OCI-LY7 (cell line): ENCODE data around the gene PCNX2. TPM values are rescaled to one million over a fixed set of nuclear protein-coding genes. Genes with fewer than 3 reads are reported as not detected.

Experiments used
- BruUV-seq: library from RNA; stranded (reverse); fragments of 400-500 nt; replicated peaks from 2 replicates; lab custom pipeline; 2021; lab: Mats Ljungman, UMichigan
- CTCF ChIA-PET: fragments of 300-600 bp; sonication (Branson Sonifier 250); formaldehyde crosslinking; loops from one replicate; lab custom pipeline; 2022; ENCODE audit warnings: antibody characterized with exemption; ENCODE audit not compliant: unreplicated experiment; lab: Charles Lee
- POLR2A ChIA-PET: fragments of 300-600 bp; sonication (Branson Sonifier 250); formaldehyde crosslinking; loops from one replicate; lab custom pipeline; 2022; ENCODE audit warnings: antibody characterized with exemption; lab: Charles Lee
- DNase-seq: peaks from one replicate; pipeline ENCODE4 v3.0.0-alpha.2; 2015; ENCODE audit warnings: low spot score
- H2AFZ ChIP-seq: fragments of 200-600 bp; sonication (generic), shearing (Covaris generic); 2 replicates; pipeline ENCODE4 v1.6.1; 2014; ENCODE audit warnings: mild to moderate bottlenecking, antibody characterized with exemption, low read length, moderate library complexity
- H3K27ac ChIP-seq: fragments of 200-600 bp; sonication (generic); 2 replicates; pipeline ENCODE4 v1.5.1; 2014; ENCODE audit warnings: mixed run types, low read depth, mild to moderate bottlenecking, moderate library complexity, low read length, inconsistent platforms; ENCODE audit not compliant: poor library complexity, severe bottlenecking
- H3K36me3 ChIP-seq: fragments of 200-600 bp; sonication (generic); 2 replicates; pipeline ENCODE4 v1.6.1; 2014; ENCODE audit warnings: mild to moderate bottlenecking, antibody characterized with exemption, low read length, moderate library complexity, mixed read lengths; ENCODE audit not compliant: insufficient read depth
- H3K4me1 ChIP-seq: fragments of 200-600 bp; sonication (generic); 2 replicates; pipeline ENCODE4 v1.5.1; 2014; ENCODE audit warnings: mild to moderate bottlenecking, low read length; ENCODE audit not compliant: insufficient read depth, poor library complexity, severe bottlenecking
- H3K4me2 ChIP-seq: fragments of 200-600 bp; sonication (generic); 2 replicates; pipeline ENCODE4 v1.6.1; 2014; ENCODE audit warnings: mild to moderate bottlenecking, low read length
- H3K4me3 ChIP-seq: fragments of 200-600 bp; sonication (generic); 2 replicates; pipeline ENCODE4 v1.5.1; 2014; ENCODE audit warnings: mild to moderate bottlenecking, low read depth, low read length; ENCODE audit not compliant: poor library complexity, severe bottlenecking
- H3K79me2 ChIP-seq: fragments of 200-600 bp; sonication (generic); 2 replicates; pipeline ENCODE4 v1.6.1; 2016; ENCODE audit warnings: low read depth, mild to moderate bottlenecking, low read length, moderate library complexity, mixed read lengths; ENCODE audit not compliant: insufficient read depth
- H3K9me2 ChIP-seq: fragments of 200-600 bp; sonication (generic); 2 replicates; pipeline ENCODE4 v1.6.1; 2016; ENCODE audit warnings: mild to moderate bottlenecking, low read length, mixed read lengths; ENCODE audit not compliant: insufficient read depth
- H3K9me3 ChIP-seq: fragments of 200-600 bp; sonication (generic); 2 replicates; pipeline ENCODE4 v1.6.1; 2014; ENCODE audit warnings: mild to moderate bottlenecking, mixed run types, low read length, mixed read lengths
- H4K20me1 ChIP-seq: fragments of 200-600 bp; sonication (generic); 2 replicates; pipeline ENCODE4 v1.6.1; 2014; ENCODE audit warnings: mild to moderate bottlenecking, antibody characterized with exemption, low read length, moderate library complexity, mixed read lengths; ENCODE audit not compliant: insufficient read depth
- EZH2phosphoT487 ChIP-seq: fragments of 200-600 bp; sonication (generic); IDR thresholded peaks from 2 replicates; pipeline ENCODE4 v1.6.1; 2018; ENCODE audit warnings: low read depth, borderline replicate concordance, mild to moderate bottlenecking, mixed run types, antibody characterized with exemption, low read length, moderate library complexity, mixed read lengths
- intact Hi-C: fragments of 100-400 bp; cut with micrococcal nuclease; formaldehyde crosslinking; loops from one replicate; pipeline ENCODE4 v1.10.0; 2022; ENCODE audit not compliant: unreplicated experiment
- total RNA-seq, 2 experiments: library from RNA; depleted of rRNA in 1 of 2; stranded (reverse); fragments of >200 nt in 1 of 2; shearing (Covaris generic) in 1 of 2; gene quantifications; 2 replicates each; pipeline ENCODE4 v1.2.3, GENCODE V29; 2014 to 2022
- TF ChIP-seq, protein P1 (sequence below): fragments of 200-600 bp; sonication (generic); conservative IDR thresholded peaks from 2 replicates; pipeline ENCODE4 v1.5.1; 2014; ENCODE audit warnings: mild to moderate bottlenecking, antibody characterized with exemption, low read length, moderate library complexity, mixed read lengths

PCNX2 gene
- total RNA-seq, 2 experiments from 2014 or later: 17.1 to 26.9 TPM

DNA sequence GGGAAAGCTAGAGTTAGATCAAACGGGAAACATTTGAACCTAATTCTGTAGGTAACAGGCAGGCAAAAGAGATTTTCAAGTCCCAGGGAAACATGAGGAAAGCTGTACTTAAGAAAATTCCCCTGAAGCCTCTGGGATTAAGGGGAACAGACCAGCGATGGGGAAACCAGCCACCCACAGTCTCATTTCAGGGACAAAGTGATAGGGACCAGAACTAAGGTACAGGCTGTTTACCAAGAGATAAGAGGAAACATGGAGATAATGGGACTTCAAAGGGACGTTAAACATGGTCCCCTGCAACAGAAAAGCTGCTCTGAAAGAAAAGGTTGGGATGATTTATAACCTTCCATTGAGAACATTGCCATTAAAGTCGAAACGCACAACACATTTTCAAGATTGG is 260.7 kb downstream of the PCNX2 start:
- no peaks in the 10 kb centered on the region for H3K36me3 ChIP-seq
- H2AFZ ChIP-seq: no peak overlapping the region
- ChIA-PET CTCF (no interaction called here), POLR2A (interaction anchor here (0.8 kb wide), 1 partner anchor 8 kb away, joined by 3 read pairs; no protein-coding TSS in a partner anchor)
- H4K20me1 ChIP-seq: no peaks in the 10 kb centered on the region
- no peak overlapping the region for H3K4me3 ChIP-seq
- BruUV-seq: no TSS peak
- no peak overlapping the region for H3K4me2 ChIP-seq
- no peak for DNase-seq
- no peak overlapping the region for H3K27ac ChIP-seq
- no peaks in the 10 kb centered on the region for H3K4me1 ChIP-seq
- TF ChIP-seq, protein P1, sequence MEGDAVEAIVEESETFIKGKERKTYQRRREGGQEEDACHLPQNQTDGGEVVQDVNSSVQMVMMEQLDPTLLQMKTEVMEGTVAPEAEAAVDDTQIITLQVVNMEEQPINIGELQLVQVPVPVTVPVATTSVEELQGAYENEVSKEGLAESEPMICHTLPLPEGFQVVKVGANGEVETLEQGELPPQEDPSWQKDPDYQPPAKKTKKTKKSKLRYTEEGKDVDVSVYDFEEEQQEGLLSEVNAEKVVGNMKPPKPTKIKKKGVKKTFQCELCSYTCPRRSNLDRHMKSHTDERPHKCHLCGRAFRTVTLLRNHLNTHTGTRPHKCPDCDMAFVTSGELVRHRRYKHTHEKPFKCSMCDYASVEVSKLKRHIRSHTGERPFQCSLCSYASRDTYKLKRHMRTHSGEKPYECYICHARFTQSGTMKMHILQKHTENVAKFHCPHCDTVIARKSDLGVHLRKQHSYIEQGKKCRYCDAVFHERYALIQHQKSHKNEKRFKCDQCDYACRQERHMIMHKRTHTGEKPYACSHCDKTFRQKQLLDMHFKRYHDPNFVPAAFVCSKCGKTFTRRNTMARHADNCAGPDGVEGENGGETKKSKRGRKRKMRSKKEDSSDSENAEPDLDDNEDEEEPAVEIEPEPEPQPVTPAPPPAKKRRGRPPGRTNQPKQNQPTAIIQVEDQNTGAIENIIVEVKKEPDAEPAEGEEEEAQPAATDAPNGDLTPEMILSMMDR: no peak
- TF ChIP-seq EZH2phosphoT487: no peak
- intact Hi-C loops: loop anchor here (5.0 kb wide), 1 partner anchor 403 kb away; the partner anchor contains the start of gene SIPA1L2
- H3K9me2 ChIP-seq: no peaks in the 10 kb centered on the region
- no peaks in the 10 kb centered on the region for H3K9me3 ChIP-seq
- H3K79me2 ChIP-seq: no peaks in the 10 kb centered on the region

- Histone ChIP-seq H3K36me3 (no peaks in the 10 kb centered on the region), H3K27ac (no peak overlapping the region), H3K4me2 (no peak overlapping the region), H3K4me3 (no peak overlapping the region), H3K9me3 (no peaks in the 10 kb centered on the region), H2AFZ (no peak overlapping the region), H3K9me2 (no peaks in the 10 kb centered on the region), H3K4me1 (no peaks in the 10 kb centered on the region), H3K79me2 (no peaks in the 10 kb centered on the region), H4K20me1 (no peaks in the 10 kb centered on the region)
- DNase-seq: no peak
- BruUV-seq: no TSS peak
- no peak for TF ChIP-seq EZH2phosphoT487
- TF ChIP-seq, protein P1: no peak
- ChIA-PET POLR2A (no interaction called here), CTCF (no interaction called here)
- intact Hi-C loops: loop anchor here (5.0 kb wide), 1 partner anchor 401 kb away; the partner anchor contains the start of gene SIPA1L2
Observed at GRCh38 chr1:233033361-233033760, 262.2 kb downstream of the PCNX2 start.

GRCh38 chr1:233032916-233033315 is 262.6 kb downstream of the PCNX2 start:
- no peak overlapping the region for H3K27ac ChIP-seq
- ChIA-PET POLR2A (no interaction called here), CTCF (no interaction called here)
- TF ChIP-seq EZH2phosphoT487: no peak
- no peaks in the 10 kb centered on the region for H3K36me3 ChIP-seq
- H4K20me1 ChIP-seq: no peaks in the 10 kb centered on the region
- intact Hi-C loops: loop anchor here (5.0 kb wide), 1 partner anchor 401 kb away; the partner anchor contains the start of gene SIPA1L2
- H3K4me2 ChIP-seq: no peak overlapping the region
- no peak overlapping the region for H3K4me3 ChIP-seq
- H3K4me1 ChIP-seq: no peaks in the 10 kb centered on the region
- no peaks in the 10 kb centered on the region for H3K9me3 ChIP-seq
- no peak overlapping the region for H2AFZ ChIP-seq
- no peaks in the 10 kb centered on the region for H3K79me2 ChIP-seq
- BruUV-seq: no TSS peak
- DNase-seq: no peak
- H3K9me2 ChIP-seq: no peaks in the 10 kb centered on the region
